T-helper 9 cell (primary cell): Measurements from ENCODE around the gene SDCCAG8.

ENCODE experiments used
- DNase-seq: peaks from one replicate; pipeline ENCODE4 v3.0.0-alpha.2; 2020

Gene SDCCAG8

DNA sequence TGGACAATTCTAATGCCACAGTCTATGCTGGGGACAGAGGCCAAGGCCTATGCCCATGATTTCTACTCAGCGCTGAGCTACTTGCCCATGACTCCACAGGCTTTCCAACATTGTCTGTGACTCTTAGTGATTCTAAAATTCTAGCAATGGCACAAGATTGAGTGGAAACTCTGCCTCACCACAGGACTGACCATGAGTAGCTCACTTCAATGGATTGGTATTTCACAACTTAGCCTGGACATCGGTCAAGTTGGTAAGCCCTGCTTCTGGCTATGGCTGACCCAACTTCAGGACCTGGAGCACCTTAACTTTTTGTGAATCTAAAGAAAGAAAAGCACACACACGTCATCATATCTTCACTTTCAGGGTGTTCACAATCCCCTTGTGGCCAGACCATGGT is 255.1 kb downstream of the SDCCAG8 start:
- no peak for DNase-seq

DNA sequence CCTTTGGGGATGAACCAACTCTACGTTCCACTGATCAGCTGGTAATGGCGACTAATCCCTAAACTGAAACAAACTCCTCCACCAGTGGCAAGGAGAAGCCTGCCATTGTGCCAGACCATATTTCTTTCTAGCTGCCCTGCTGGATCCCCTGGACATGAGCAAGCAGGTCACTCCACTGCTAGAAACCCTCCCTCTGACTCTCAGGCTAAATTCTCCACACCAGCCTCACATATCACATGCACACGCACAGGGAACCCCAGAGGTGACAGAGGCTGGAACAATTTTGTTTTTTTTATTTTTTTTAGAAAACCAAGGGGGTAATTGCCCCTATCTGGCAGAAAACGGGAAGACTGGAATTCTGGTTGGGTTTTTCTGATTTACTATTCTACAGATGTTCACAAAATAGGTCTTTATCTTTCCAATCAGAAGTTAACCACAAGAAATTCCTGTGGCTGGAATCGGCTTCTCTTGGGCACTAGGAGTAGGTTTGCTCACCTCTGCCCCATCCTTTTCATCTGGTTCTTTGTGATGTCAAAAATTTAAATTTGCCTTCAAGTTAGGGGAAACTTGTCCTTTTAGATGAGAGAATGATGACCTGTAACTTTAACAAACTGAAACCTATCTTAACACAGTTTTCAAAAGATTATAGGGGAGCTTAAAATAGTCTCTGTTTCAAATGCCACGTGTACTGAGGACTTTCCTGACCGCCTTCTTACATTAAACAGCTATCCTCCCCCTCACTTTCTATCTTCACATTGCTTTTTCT is 258.1 kb downstream of the SDCCAG8 start:
- no peak for DNase-seq

DNA sequence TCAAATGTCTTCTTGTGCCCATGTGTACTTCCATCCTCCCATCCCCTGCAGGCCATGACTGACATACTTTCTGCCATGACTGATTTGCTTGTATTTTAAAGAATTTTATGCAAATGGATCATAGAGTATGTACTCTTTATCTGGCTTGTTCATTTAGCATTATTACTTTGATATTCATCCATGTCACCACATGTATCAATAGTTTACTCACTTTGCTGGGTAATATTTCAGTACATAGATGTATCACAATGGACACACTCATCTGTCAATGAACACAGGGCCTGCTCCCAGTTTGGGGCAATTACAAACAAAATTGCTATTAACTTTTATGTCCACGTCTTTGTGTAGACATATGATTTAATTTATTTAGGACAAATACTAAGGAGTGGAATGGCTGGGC is 259.1 kb downstream of the SDCCAG8 start:
- no peak for DNase-seq

DNA sequence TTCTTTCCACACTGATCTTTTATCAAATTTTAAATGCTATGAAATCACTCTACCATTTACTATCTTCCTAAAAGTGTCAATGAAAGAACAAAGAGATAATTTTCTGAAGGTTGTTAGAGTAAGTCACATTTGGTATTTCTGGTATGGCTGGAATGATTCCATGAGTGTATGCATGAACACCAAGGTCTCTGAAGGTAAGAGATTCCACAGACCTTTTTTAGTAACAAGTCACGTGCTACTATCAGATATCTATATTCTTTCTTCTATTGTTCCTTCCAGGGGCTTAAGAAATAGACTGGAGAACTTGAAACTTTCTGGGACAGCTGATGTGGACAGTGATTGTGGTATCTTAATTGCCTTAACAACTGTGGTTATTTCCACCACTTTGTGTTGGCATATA is 265.0 kb downstream of the SDCCAG8 start:
- DNase-seq = no peak

DNA sequence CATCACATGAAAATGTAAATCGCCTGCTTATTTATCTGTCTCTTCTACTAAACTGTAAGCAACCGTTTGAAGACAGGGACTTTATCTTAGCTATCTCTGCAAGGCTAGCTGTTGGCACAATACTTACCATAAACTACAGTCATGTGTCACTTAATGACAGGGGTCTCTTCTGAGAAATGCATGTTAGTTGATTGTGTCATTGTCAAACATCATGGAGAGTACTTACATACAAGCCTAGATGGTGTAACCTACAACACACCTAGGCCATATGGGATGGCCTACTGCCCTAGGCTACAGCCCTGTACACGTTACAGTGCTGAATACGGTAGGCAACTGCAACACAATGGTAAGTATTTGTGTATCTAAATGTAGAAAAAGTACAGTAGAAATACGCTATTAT is 267.9 kb downstream of the SDCCAG8 start:
- DNase-seq = no peak

DNA sequence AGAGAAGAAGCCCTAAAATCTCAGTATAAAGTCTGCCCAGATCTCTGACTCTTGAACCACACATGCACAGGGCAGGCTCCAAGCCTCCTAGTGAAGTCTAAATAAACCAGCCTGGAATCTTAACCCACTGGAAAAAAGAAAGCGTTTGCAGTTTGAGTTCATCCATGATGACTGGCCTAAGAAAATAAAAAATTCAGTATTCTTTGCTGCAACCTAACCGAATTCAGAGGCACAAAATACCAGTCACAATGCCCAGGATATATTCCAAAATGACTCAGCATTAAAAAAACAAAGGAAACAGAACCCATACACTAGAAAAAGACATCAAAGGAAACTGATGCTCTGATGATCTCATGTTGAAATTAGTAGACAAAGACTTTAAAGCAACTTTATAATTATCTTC is 269.2 kb downstream of the SDCCAG8 start:
- DNase-seq = no peak

DNA sequence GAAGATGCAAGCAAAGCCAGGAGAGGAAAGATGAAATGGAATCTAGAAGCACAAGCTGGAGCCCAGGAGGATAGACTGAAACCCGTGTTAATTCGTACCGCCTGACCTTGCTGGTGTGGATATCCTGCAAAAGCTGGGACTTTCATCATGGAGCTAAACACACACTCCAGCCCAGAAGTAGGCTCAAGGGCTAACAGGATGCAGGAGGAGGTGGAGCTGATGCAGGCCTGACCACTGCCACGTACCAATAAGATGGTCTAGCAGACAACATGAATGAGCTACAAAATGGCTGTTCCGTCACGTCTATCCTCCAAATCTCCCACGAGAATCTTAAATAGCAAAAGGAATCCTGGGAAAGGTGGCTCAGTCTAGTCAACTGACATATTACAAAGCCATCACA is 270.3 kb downstream of the SDCCAG8 start:
- DNase-seq = no peak

DNA sequence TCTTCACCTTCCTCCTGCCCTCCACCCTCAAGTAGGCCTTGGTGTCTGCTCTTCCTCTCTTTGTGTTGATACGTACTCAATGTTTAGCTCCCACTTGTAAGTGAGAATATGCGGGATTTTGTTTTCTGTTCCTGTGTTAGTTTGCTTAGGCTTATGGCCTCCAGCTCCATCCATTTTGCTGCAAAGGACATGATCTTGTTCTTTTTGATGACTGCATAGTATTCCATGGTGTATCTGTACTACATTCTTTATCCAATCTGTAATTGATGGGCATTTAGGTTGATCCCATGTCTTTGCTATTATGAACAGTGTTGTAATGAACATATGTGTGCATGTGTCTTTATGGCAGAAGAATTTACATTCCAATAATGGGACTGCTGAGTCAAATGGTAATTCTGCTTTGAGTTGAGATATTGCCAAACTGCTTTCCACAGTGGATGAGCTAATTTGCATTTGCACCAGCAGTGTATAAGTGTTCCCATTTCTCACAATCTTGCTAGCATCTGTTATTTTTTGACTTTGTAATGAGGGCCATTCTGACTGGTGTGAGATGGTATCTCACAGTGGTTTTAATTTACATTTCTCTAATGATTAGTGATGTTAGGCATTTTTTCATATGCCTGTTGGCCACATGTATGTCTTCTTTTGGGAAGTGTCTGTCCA is 272.7 kb downstream of the SDCCAG8 start:
- no peak for DNase-seq

DNA sequence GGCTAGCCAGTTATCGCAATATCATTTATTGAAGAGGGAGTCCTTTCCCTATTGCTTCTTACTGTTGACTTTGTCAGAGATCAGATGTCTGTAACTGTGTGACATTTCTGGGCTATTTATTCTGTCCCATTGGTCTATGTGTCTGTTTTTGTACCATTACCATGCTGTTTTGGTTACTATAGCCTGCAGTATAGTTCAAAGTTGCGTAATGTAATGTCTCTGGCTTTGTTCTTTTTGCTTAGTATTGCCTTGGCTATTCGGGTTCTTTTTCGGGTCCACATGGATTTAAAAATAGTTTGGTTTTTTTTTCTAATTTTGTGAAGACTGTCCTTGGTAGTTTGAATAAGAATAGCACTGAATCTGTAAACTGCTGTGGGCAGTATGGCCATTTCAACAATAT is 273.7 kb downstream of the SDCCAG8 start:
- no peak for DNase-seq

DNA sequence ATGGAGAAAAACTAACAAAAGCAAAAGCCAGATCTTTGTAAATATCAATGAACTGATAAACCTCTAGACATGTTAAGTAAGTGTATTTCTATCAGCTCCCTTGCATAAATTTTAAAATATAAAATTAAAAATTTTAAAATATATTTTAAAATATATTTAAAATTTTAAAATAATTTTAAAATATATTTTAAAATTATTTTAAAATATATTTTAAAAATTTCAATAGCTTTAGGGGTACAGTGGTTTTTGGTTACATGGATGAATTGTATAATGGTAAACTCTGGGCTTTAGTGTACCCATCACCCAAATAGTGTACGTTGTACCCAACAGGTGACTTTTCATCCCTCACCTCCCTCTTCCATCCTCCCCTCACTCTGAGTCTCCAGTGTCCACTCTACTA is 279.2 kb downstream of the SDCCAG8 start:
- DNase-seq = no peak

DNA sequence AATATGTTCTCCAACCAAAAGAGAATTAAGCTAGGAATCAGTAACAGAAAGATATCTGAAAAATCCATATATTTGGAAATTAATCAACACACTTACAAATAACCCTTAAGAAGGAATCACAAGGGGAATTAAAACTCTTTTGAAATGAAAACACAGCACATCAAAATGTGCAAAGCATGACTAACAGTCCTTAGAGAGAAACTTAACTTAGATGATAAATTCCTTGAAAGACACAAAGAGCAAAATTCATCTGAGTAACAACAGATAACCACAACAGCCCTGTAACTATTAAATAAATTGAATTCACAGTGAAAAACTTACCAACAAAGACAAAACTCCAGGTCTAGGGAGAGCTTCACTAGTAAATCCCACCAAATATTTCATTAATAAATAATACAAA is 283.8 kb downstream of the SDCCAG8 start:
- DNase-seq = no peak

DNA sequence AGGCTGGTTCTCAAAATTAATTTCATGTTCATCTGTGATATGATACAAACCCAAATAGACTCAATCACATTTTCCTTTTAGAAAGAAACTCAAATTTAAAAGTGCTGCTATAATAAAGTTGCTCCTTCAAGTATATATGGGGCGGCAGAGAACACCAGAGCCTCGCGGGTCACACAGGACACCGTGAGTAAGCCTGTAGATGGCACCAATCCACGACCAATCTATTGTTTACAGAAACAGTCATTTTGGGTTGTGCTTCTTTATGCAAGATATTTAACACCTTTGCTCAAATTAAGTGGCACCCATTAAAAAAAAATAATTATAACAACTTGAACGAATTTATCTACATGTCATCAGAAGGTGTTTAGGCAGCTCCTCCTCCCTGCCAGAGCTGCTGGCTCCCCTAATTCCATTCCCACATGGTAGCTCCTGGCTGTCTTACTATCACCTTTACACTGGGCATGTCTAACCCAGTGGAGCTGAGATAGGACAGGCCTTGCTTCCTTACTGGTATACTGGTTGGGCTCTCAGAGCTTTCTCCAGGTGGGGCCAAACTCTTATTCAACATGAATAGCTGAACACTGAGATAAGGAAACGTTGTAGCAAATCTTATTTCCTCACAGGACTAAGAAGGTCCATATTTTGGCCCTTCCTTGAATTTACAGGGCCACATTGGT is 287.0 kb downstream of the SDCCAG8 start:
- no peak for DNase-seq

DNA sequence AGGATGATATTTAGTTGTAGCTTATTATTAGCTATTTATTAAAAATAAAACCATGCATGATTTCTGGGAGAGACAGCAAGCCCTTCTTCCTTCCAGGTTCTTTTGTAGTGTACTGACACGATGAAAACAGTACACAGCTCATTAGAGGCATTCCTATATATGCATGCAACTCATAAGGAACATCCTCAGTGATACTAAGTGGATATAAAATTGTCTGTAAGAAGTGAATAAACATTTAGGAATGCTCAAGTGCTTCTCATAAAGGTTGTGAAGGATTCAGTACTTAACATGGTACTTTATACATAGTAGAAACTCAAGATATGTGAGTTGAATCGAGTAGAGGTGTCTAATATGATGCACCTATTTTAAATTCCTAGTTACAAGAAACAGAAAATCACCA is 287.7 kb downstream of the SDCCAG8 start:
- no peak for DNase-seq

DNA sequence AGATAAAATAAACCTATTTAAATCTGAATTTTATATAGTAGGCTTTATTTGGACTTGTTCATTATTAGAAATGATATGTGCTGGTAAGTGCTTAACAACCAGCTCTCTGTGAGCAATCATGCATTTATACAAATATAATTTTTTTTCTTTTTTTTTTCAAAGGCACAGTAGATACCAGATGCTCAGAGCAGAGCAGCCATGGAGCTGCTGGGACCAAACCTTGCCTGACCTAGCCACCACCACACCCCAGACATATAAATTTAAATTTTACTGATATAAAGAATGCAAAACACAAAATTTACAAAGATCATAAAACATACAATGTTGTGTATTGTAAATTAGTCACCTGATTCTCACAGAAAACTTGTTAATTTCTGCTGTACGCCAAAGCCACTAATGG is 290.6 kb downstream of the SDCCAG8 start:
- DNase-seq = no peak

DNA sequence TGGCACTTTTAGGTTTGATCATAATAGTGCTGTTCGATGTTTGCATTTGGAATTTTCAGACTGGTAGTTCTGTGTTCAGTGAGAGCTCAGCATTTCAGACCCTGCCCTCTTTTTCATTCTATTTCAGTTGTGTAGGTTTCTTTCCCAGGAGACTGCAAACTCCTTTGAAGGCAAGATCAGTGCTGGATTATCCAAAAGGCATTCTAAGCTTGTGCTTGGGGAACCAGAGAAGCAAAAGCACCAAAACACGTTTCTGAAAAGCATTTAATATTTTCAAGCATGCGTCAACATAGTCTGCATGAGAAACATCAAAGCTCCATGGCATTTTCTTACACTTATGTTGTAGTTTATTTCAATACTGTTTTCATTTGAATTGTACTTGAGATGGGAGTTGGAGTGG is 292.1 kb downstream of the SDCCAG8 start:
- no peak for DNase-seq

DNA sequence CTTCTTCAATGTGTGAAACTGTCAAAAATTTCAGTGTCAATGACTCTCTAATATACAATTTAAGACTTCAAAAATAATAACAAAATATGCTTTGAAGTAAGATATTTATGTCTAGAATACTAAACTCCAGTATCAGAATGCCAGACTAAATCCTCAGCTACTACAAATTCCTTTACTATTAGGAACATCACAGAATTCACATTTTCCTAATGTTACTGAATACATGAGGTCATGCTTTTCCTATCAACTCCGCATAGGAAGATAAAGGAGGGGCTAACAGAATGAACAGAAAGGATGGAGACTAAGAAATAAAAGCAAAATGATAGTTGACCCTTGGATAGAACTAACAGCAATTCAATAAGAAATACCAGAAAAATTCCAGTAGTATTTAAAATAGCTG is 292.7 kb downstream of the SDCCAG8 start:
- DNase-seq = no peak

DNA sequence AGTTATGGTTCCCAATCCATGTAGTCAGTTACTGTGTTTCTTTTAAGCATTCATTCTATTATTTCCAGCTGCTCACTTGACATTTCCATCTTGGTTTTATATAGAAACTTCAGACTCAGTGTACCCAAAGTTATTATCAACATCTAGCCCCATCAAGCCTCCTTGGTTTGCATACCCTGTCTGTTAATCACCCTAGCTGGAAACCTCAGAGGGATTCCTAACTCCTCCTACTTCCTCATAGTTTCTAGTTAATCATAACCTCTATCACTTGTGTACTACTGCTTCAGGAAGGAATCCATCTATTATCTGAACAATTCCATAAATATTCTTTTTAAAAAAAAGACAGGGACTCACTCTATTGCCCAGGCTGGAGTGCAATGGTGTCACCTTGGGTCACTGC is 293.3 kb downstream of the SDCCAG8 start:
- DNase-seq = no peak
